GM21825 (cell line): Measurements from ENCODE around the gene FAM81B.
"Not testable (repeated sequence)": the region's sequence is repeated elsewhere in the genome, so short reads cannot be mapped to it uniquely, and the experiment has no call there.

Source experiments
- ATAC-seq: cut with Tn5 transposase; IDR thresholded peaks from one replicate; pipeline ENCODE4 v1.9.1; 2021; ENCODE audit warnings: mild to moderate bottlenecking, moderate library complexity; ENCODE audit not compliant: unreplicated experiment

FAM81B gene

DNA sequence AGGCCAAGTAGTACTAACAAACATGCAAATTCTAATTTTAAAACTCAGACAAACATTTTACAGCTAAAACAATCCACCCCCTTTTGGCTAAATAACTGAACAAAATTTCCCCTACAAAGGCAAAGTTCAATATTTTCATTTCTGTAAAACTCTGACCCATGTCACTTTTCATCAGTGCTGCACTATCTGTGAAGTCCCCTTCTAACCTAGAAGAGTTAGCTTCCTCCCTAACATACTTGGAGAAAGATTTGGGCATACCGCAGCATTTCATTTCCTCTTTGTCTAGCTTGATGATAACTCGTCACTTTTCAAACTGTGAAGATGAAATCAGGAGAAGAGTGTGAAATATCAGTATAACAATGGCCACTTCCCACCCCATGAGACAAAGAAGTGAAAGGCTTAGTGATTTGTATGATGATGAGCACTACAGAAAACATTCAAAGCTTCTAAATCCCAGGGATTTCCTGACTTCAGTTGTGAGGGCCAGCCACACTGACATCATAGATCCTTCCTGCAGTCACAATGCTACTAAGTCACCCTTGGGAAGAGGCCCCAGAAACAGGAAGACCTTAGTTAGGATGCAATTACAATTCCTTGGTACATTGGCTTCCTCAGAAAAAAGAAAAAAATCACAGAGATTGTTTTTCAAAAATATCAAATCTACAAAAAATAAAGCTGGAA, at the start of gene FAM81B:
TSS of gene FAM81B (plus strand) at position 555 of the 681 bp plus-strand sequence. CDS start at position 579, 24 bp downstream.
- ATAC-seq, result no peak

GRCh38 chr5:95341444-95341843, 49.7 kb upstream of the FAM81B start:
- not testable (repeated sequence) for ATAC-seq

DNA sequence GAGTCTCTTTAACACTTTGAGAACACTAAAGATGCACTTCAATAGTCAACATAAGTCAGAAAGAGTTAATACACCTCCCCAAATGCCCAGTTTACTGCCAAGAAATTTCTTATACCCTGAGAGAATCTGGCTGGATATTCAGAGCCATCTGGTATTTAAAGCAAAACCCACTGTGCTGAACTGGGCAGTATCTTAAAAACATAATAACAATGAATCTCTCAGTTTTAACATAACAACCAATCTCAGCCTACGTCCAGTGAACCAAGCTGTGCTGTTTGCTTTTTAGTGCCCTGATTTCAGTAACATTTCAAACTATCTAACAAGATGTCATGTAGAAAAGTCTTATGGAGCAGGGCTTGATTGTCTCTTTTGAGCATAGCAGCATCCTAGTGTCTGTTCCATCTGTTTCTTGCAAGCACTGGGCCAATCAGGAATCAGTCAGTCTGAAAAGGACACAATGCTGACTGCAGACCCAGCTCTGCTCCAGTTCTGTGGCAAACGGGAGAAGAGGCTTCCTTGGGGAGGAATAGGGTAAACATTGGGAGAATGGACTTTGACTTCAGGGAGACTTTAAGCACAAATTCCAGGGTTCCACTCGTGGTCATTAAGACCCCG, 43.6 kb upstream of the FAM81B start:
- no peak for ATAC-seq

- ATAC-seq, result no peak
Observed at GRCh38 chr5:95350631-95351030, 40.5 kb upstream of the FAM81B start.

DNA sequence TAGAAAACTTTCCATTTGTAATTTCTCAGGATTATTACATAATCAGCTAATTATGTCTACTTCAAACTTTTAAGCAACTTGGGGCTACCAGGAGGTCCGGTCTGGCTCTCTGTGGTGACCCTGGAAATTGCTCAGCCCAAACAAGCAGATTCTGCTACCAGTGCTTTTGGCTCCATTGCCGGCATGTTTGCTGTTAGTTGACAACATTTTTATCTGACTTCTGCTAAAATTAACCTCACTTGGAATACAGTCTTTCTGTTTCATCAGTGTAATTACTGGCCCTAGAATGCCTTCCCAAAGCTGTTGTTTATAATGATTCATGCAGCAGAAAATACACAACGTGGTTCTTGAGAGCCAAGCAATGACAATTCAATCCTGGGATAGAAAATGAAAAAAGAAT, 38.5 kb upstream of the FAM81B start:
- no peak for ATAC-seq

GRCh38 chr5:95358320-95358719, 32.8 kb upstream of the FAM81B start:
- ATAC-seq, result no peak

GRCh38 chr5:95358848-95359247, 32.3 kb upstream of the FAM81B start:
- no peak for ATAC-seq

GRCh38 chr5:95360667-95361066, 30.5 kb upstream of the FAM81B start:
- not testable (repeated sequence) for ATAC-seq

GRCh38 chr5:95365302-95366095, 25.7 kb upstream of the FAM81B start:
- no peak for ATAC-seq

DNA sequence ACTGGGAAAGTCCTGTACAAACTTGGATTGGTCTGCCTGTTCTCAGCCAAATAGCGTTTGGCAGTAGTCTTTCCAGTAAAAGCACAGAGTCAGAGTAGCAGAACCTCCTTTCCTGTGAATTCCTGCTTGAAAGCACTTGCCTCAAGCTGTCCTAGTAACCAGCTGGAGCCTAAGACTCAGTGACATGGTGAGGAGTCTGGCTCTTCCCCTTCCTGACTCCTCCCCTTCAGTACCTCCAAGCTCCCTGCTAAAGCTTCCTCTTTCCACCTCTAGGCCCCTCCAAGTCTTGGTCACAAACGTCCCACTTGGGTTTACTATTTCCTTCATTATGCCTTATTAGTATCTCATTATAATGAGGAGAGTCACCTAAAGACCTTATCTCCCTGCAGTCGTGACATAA, 21.4 kb upstream of the FAM81B start:
- ATAC-seq, result no peak

DNA sequence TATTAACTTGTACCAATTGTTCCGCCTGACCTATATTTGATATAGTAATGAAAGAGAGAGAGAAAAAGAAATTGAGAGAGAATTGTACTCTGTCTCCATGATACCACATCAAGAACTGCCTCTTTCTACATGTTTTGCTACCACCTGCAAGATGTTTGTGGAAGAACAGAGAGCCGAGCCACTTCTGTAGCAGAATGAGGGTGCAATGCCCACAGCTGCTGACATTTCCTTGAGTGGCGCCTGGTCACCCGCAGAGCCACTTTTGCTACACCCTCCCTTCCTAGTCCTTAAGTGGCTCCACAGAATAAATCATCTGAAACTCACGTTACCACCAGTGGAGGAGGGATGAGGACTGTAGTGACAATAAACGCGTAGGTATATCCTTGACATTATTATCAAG, 17.1 kb upstream of the FAM81B start:
- ATAC-seq, result no peak

- no peak for ATAC-seq
Observed at GRCh38 chr5:95375591-95375990, 15.6 kb upstream of the FAM81B start.

DNA sequence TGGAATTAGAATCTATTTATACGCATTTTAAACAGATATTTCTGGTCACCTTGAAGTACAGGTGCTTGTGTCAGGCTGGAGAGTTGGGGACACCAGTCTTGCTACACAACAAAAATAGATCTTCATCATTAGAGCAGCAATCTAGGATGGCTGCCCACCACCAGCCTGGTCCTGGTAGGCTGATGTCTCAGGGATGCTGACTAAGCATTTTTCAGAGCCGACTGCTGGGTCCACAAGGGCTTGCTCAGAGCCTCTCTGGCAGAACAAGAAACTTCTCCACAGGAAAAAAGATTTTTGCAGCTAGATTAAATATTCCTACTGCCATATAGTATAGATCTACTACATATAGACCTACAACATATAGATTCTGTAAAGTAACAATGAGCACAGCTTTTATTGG, 12.0 kb upstream of the FAM81B start:
- ATAC-seq, result no peak

GRCh38 chr5:95380103-95380628, 11.0 kb upstream of the FAM81B start:
- no peak for ATAC-seq

GRCh38 chr5:95382801-95383200, 8.4 kb upstream of the FAM81B start:
- no peak for ATAC-seq

- no peak for ATAC-seq
Observed at GRCh38 chr5:95384485-95385213, 6.5 kb upstream of the FAM81B start.

DNA sequence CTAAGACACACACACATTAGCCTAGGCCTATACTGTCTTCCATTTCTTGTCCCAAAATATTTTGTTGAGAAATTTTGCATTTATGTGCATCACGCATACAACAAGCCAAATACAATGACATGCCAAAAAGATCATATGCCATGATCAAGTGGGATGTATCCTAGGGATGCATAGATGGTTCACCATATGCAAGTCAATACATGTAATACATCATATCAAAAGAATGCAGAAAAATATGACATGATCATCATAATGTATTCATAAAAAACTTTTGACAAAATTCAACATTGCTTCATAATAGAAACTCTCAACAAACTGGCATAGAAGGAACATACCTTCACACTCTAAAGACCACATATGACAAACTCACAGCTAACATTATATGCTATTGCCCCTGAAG, 5.8 kb upstream of the FAM81B start:
- ATAC-seq, result no peak

GRCh38 chr5:95391965-95392364, 799 bp downstream of the FAM81B start:
- ATAC-seq, result not testable (repeated sequence)

DNA sequence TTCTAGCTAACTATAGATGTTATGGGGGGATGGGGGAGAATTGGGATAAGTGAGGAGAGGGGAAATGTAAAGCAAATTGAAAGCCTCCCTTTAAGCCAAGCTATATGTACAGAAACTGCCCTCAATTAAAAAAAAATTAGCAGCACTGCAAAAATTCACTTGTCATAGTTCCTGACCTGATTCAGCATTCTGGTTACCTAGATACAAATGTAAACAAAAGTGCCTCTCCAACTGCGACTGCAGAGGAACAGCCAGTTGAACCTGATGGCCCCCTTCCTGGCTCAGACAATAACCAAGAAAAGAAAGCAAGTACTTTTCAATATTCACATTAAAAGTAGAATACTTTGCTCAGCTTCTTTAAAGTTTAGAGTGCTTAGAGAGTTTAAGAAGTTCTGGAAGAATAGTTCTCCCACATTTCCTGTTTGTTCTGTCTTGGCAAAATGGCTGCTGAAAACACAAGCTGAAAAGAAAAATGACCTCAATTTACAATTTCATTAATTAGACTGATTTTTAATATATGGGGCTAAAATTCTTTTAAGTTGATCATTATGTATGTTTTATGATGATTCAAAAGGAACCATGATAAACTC, 1.5 kb downstream of the FAM81B start:
- ATAC-seq, result no peak

DNA sequence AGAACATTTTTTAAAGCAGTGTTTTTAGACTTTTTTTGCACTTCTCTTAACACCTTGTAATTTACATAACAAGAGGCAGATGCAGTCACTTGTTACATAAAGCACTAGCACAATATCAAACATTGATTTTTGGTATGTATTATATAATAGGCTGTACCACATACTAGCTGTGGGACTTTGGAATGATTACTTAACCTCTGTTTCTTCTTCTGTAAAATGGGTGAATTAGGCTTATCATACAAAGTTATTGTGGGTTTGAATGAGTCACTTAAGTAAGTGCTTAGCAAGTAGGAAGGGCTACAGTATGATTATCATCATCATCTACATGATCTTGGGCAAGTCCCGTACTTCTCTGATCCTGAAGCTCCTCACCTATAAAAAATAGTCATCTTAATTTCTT, 2.1 kb downstream of the FAM81B start:
- ATAC-seq, result no peak

- no peak for ATAC-seq
Observed at GRCh38 chr5:95398989-95399388, 7.8 kb downstream of the FAM81B start.
